AG04449 (cell line): ENCODE results near the gene PCDH18.
"Not testable (repeated sequence)": the region's sequence is repeated elsewhere in the genome, so short reads cannot be mapped to it uniquely, and the experiment has no call there.

ENCODE experiments used
- CTCF ChIA-PET: fragments of 350-600 bp; formaldehyde crosslinking; extraction: SDS; loops from one replicate; lab custom pipeline; 2021; ENCODE audit warnings: antibody characterized with exemption; lab: Yijun Ruan, JAX
- POLR2A ChIA-PET: fragments of 400-600, 350-600 bp; formaldehyde crosslinking; extraction: SDS; loops from one replicate; lab custom pipeline; 2020; ENCODE audit warnings: antibody characterized with exemption, inconsistent platforms; lab: Yijun Ruan, JAX
- DNase-seq: peaks from one replicate; pipeline ENCODE4 v3.0.0-alpha.2; 2010; ENCODE audit warnings: low read depth, low spot score
- H3K4me3 ChIP-seq: 2 replicates; pipeline ENCODE4 v1.5.1; 2011; ENCODE audit warnings: low read depth, mild to moderate bottlenecking, control low read depth, low read length
- CTCF ChIP-seq: IDR thresholded peaks from one replicate; pipeline ENCODE4 v1.5.1; 2011; ENCODE audit warnings: mild to moderate bottlenecking, moderate library complexity, low read length, control low read depth, inconsistent platforms; ENCODE audit not compliant: insufficient read depth; ENCODE audit errors: missing control alignments

Gene PCDH18

GRCh38 chr4:137510557-137511265 lies 21.6 kb downstream of the PCDH18 start:
- ChIA-PET CTCF (interaction anchor here (1.0 kb wide), 1 partner anchor 387 kb away, joined by 3 read pairs; no protein-coding TSS in a partner anchor), POLR2A (interaction anchor here (1.0 kb wide), 1 partner anchor 9 kb away, joined by 5 read pairs; no protein-coding TSS in a partner anchor)
- no peak for TF ChIP-seq CTCF
- DNase-seq: peak; percentile 88
- no peak overlapping the region for H3K4me3 ChIP-seq

- ChIA-PET POLR2A (no interaction called here), CTCF (interaction anchor here (1.0 kb wide), 1 partner anchor 386 kb away, joined by 3 read pairs; no protein-coding TSS in a partner anchor)
- TF ChIP-seq CTCF: no peak
- no peak for DNase-seq
- H3K4me3 ChIP-seq: no peak overlapping the region
These were observed 22.4 kb downstream of the PCDH18 start for GRCh38 chr4:137509855-137510282.

- ChIA-PET CTCF (no interaction called here), POLR2A (no interaction called here)
- no peak overlapping the region for H3K4me3 ChIP-seq
- no peak for DNase-seq
- TF ChIP-seq CTCF: no peak
These were observed 29.8 kb downstream of the PCDH18 start for GRCh38 chr4:137502339-137503129.

- not testable (repeated sequence) for H3K4me3 ChIP-seq
These were observed 36.0 kb downstream of the PCDH18 start for GRCh38 chr4:137496267-137496666.

GRCh38 chr4:137495578-137495977 lies 36.7 kb downstream of the PCDH18 start:
- H3K4me3 ChIP-seq: no peak overlapping the region
- ChIA-PET POLR2A (no interaction called here), CTCF (no interaction called here)
- no peak for DNase-seq
- no peak for TF ChIP-seq CTCF

More at GRCh38 chr4:137496267-137496666, 36.0 kb downstream of the PCDH18 start:
- POLR2A ChIA-PET, CTCF ChIA-PET, DNase-seq: not testable (repeated sequence)

GRCh38 chr4:137483313-137483959 lies 48.9 kb downstream of the PCDH18 start:
- POLR2A ChIA-PET, H3K4me3 ChIP-seq, CTCF ChIA-PET, DNase-seq: not testable (repeated sequence)

GRCh38 chr4:137479657-137480056 lies 52.6 kb downstream of the PCDH18 start:
- CTCF ChIA-PET, DNase-seq, H3K4me3 ChIP-seq, POLR2A ChIA-PET: not testable (repeated sequence)
